HG03039 (cell line): ENCODE measurements around the gene DHDH.

Source experiments
- ATAC-seq: cut with Tn5 transposase; IDR thresholded peaks from one replicate; pipeline ENCODE4 v1.9.1; 2021; ENCODE audit warnings: mild to moderate bottlenecking, moderate library complexity; ENCODE audit not compliant: unreplicated experiment

Gene DHDH

DNA sequence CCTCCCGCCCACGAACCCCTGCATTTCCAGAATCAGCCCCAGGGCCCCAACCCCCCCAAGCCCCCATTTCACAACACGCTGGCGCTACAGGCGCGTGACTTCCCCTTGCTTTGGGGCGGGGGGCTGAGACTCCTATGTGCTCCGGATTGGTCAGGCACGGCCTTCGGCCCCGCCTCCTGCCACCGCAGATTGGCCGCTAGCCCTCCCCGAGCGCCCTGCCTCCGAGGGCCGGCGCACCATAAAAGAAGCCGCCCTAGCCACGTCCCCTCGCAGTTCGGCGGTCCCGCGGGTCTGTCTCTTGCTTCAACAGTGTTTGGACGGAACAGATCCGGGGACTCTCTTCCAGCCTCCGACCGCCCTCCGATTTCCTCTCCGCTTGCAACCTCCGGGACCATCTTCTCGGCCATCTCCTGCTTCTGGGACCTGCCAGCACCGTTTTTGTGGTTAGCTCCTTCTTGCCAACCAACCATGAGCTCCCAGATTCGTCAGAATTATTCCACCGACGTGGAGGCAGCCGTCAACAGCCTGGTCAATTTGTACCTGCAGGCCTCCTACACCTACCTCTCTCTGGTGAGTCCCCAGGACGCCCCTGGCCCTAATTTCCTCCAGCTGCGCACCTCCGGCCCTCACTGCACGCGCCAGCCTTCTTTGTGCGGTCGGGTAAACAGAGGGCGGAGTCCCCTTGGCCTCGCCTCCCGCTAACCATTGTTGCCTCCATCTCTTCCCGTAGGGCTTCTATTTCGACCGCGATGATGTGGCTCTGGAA lies 31.7 kb downstream of the DHDH start, which contains the start of gene FTL:
Gene FTL (plus strand): TSS at position 270 of the 766 bp plus-strand sequence. CDS start 199 bp downstream, at position 469.
- ATAC-seq: peak; percentile 49

DNA sequence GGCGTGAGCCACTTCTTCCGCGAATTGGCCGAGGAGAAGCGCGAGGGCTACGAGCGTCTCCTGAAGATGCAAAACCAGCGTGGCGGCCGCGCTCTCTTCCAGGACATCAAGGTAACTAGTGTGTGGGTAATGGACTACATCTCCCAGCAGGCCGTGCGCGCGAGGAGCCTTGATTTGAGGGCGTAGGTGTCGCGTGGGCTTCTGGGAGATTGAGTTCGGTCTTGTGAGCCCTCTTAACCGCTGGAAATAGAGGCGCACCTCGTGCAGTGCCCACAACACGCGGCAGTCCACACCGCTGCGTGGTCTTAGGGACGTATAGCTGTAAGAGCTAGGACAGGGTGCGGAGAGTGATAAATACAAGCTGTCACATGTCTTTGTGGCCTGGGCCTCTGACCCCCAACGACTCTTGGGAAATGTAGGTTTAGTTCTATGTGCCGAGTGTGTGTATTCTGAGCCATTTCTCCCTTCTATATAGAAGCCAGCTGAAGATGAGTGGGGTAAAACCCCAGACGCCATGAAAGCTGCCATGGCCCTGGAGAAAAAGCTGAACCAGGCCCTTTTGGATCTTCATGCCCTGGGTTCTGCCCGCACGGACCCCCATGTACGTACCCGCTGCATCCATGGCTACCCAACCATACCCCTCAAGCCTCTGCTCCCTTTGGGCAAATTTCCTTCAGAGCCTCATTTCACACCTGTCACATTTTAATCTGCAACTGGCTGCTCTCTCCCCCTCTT lies 32.5 kb downstream of the DHDH start:
- ATAC-seq: no peak

DNA sequence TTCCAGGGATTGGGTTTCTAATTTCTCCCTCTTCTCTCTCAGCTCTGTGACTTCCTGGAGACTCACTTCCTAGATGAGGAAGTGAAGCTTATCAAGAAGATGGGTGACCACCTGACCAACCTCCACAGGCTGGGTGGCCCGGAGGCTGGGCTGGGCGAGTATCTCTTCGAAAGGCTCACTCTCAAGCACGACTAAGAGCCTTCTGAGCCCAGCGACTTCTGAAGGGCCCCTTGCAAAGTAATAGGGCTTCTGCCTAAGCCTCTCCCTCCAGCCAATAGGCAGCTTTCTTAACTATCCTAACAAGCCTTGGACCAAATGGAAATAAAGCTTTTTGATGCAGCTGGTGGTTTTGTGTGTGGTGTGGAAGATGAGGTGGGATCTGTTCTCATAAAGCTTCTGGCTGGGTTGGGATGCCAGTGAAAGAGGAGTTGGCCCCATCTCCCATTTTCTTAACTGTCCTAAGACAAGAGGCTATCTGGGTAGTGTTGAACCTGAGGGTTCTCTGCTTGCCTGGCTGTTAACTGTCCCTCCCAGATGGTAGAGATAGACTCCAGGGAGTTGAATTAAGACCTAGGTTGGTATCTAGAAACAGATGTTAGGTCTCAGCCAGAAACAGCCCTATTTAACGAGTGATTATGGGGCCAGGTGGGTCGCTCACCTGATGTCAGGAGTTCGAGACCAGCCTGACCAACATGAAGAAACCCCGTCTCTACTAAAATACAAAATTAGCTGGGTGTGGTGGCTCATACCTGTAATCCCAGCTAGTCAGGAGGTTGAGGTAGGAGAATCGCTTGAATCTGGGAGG lies 33.2 kb downstream of the DHDH start:
- ATAC-seq: no peak

- ATAC-seq: no peak
Measured at GRCh38 chr19:48967346-48968178, 34.1 kb downstream of the DHDH start.

DNA sequence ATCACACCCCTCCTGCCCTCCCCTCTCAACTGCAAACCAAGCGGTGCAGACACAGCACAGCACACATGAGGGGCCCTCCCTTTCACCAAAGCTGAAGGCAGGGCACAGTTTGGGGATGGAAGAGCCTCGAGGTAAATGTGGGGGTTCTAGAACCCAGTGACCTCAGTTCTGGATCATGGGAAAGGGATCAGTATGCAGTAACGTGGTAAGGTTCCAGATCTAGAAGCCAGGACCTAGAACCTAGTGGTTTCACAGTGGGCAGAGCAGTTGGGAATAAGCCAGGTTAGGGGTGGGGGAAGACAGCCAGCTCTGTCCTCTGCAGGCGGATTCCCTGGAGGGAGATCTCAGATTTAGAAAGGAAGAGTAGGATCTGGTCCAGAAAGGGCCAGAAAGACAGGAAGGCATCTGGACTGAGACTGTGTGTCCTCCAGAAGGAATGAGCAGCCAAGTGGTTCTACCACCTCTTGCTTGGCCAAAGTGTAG lies 34.7 kb downstream of the DHDH start:
- ATAC-seq: no peak

DNA sequence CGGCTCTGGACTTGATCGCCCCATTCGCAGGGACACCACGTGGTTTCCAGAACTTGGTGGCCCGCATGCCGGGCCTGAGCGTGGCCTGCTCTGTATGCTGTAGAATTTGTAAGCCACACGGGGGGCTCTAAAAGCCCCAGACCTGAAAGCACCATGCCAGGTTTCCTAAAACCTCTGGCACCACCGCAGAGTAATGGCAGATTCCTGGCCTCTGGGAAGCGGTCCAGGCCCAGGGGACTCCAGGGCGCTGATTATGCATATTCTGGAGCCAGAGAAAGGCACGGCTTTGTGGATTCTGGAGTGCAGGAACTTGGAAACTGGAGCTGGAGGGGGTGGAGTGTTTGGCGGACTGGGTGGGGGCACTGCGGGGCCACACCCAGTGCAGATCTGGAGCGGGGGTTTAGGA lies 35.3 kb downstream of the DHDH start:
- ATAC-seq: no peak

GRCh38 chr19:48969276-48970138 lies 36.0 kb downstream of the DHDH start:
- ATAC-seq: no peak

- ATAC-seq: no peak
Measured at GRCh38 chr19:48970139-48970766, 36.8 kb downstream of the DHDH start.

- no peak for ATAC-seq
Measured at GRCh38 chr19:48970923-48971395, 37.5 kb downstream of the DHDH start.

DNA sequence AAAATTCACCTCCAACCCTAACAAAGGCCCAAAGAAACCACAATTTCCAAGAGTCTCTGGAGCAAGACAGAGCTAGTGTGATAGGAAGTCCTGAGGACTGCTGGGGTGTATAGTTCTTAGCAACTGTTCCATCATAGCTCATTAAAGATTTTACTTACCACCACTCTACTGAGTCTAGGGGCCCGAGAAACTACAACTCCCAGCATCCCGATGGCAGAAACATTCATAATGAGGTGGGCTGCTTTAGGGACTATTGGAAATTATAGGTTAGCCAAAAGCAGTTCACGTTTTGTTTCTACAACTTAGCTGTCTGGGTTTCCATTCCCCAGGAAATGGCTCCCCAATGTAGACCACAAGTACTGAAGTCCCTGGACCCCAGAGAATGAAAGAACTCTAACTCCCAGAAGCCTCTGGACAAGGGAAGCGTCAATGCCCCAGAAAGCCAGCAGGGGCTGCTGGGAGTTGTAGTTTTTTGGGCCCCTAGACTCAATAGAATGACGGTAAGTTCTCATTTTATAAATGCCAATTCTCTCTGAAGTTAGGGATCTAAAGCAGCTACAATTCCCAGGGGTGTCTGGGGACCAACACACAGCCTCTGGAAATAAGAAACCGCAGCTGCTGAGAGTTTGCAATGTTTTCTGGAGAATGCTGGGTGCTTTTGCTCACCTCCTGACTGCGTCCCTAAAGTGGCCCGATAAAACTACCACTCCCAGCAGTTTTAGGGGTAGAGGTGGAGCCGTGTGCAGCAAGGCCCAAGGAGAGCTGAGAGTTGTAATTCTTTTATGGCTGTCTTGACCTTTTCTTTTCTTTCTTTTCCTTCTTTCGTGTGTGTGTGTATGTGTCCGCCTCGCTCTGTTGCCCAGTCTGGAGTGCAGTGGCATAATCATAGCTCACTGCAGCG lies 42.7 kb downstream of the DHDH start:
- no peak for ATAC-seq

DNA sequence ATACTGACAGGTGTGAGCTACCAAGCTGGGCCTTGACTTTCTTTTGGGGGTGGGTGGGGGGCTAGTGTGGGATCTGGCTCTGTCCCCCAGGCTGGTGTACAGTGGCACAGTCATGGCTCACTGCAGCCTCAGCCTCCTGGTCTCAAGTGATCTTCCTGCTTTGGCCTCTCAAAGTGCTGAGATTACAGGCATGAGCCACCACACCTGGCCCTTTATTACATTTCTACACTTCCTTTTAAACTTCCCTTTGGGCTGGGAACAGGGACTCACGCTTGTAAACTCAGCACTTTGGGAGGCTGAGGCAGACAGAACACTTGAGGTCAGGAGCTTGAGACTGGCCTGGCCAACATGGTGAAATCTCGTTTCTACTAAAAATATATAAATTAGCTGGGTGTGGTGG lies 43.6 kb downstream of the DHDH start:
- no peak for ATAC-seq

DNA sequence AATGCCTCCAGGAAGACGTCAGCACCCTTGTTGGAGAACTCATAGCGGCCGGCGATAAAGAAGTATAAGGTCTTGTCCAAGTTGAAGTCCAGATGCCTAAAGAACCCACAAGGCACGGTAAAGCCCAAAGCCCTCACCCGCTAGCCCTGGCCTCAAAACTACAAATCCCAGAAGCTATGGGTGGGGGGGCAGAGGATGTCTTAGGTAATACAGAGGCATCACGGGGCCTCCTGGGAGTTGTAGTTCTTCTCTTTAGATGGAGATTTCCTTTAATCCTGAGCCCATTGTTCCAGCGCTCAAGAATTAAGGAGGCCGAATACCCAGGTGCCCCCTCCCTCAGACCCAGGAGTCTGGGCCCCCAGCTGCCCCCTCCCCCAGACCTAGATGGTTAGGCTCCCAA lies 48.8 kb downstream of the DHDH start:
- no peak for ATAC-seq

GRCh38 chr19:48985711-48986110 lies 52.2 kb downstream of the DHDH start:
- no peak for ATAC-seq

GRCh38 chr19:48986211-48986610 lies 52.7 kb downstream of the DHDH start:
- ATAC-seq: no peak

- no peak for ATAC-seq
Measured at GRCh38 chr19:48987323-48987722, 53.8 kb downstream of the DHDH start.

DNA sequence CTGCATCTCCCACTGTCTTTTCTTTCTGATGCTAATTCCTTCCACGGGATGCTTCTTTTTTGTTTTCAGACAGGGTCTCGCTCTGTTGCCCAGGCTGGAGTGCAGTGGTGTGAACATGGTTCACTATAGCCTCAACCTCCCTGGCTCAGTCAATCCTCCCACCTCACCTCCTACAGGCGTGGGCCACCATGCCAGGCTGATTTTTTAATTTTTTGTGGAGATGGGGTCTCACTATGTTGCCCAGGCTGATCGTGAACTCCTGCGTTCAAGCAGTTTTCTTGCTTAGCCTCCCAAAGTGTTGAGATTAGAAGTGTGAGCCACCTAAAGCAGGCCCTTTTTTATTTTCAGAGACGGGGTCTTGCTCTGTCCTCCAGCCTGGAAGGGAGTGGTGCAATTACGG lies 54.8 kb downstream of the DHDH start:
- no peak for ATAC-seq

- ATAC-seq: no peak
Measured at GRCh38 chr19:48988860-48989259, 55.4 kb downstream of the DHDH start.
